KOPT-K1 (cell line): ENCODE results near the gene ACSL3.

Source experiments
- H3K27ac ChIP-seq: fragments of 200-600 bp; sonication (generic); 2 replicates; pipeline ENCODE4 v1.5.1; 2016; ENCODE audit warnings: antibody characterized with exemption, mild to moderate bottlenecking, low read depth, low read length; ENCODE audit not compliant: poor library complexity, severe bottlenecking
- H3K36me3 ChIP-seq: fragments of 200-600 bp; sonication (generic); 2 replicates; pipeline ENCODE4 v1.5.1; 2017; ENCODE audit warnings: antibody characterized with exemption, mild to moderate bottlenecking, low read length, moderate library complexity; ENCODE audit not compliant: insufficient read depth
- H3K9me3 ChIP-seq: fragments of 200-600 bp; sonication (generic); 2 replicates; pipeline ENCODE4 v1.5.1; 2017; ENCODE audit warnings: antibody characterized with exemption, low read length, mild to moderate bottlenecking; ENCODE audit not compliant: insufficient read depth, poor library complexity, severe bottlenecking

Gene ACSL3

DNA sequence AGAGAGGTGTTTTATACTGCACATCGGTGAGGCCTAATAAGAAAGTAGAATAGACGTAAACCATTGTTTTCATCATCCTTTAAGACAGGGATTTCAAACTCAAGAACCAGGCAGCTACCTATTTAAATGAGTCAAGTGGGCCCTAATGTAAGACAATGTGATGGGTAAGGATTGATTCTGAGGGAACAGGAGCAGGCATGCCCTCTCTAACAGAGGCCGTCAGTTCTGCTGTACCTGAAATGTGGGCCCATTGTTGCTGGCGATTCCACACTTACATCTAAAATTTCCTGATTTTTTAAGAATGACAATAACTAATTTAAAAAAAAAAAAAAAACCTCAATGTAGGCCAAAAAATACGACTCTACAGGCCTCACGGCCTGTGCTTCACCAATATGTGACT is 67.5 kb downstream of the ACSL3 start:
- Histone ChIP-seq H3K27ac (no peak overlapping the region), H3K9me3 (no peaks in the 10 kb centered on the region), H3K36me3 (peaks cover 88% of the 10 kb centered on the region)

GRCh38 chr2:222930862-222931261 is 70.0 kb downstream of the ACSL3 start:
- Histone ChIP-seq H3K9me3 (no peaks in the 10 kb centered on the region), H3K27ac (no peak overlapping the region), H3K36me3 (peaks cover 91% of the 10 kb centered on the region)

- H3K9me3 ChIP-seq = peaks cover 1% of the 10 kb centered on the region
- peaks cover 94% of the 10 kb centered on the region for H3K36me3 ChIP-seq
- H3K27ac ChIP-seq = no peak overlapping the region
Measured at GRCh38 chr2:222931659-222932058, 70.8 kb downstream of the ACSL3 start.

DNA sequence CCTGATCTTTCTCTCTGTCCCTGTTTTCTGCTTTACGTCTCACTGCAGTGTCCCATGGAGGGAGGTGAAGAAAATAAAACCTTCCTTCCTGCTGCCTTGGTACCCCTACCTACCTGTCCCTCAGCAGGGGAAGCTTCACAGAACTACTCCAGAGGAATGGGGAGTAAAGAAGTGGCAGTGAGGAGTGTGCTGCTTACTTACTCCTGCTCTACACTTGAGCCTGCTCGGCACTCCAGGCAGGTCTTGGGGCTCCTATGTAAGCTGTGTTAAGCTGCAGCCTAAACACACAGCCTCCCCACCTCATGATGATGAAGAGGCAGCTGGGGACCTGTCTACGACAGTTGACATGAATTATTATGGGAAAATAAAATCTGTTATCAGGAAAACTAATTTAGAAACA is 72.6 kb downstream of the ACSL3 start:
- Histone ChIP-seq H3K27ac (no peak overlapping the region), H3K36me3 (peaks cover 95% of the 10 kb centered on the region), H3K9me3 (peaks cover 19% of the 10 kb centered on the region)

GRCh38 chr2:222935688-222936298 is 75.0 kb downstream of the ACSL3 start:
- peaks cover 92% of the 10 kb centered on the region for H3K36me3 ChIP-seq
- peaks cover 25% of the 10 kb centered on the region for H3K9me3 ChIP-seq
- H3K27ac ChIP-seq = no peak overlapping the region

DNA sequence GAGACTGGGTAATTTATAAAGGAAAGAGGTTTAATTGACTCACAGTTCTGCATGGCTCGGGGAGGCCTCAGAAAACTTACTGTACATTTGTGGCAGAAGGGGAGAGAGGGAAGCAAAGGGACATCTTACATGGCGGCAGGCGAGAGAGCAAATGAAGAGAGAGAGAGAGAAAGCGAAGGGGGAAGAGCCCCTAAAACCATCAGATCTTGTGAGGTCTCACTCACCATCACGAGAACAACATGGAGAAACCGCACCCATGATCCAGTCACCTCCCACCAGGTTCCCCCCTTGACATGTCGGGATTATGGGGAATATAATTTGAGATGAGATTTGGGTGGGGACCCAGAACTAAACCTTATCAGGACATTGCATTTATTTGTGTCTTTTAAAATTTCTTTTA is 75.9 kb downstream of the ACSL3 start:
- Histone ChIP-seq H3K36me3 (peaks cover 90% of the 10 kb centered on the region), H3K27ac (no peak overlapping the region), H3K9me3 (peaks cover 25% of the 10 kb centered on the region)

DNA sequence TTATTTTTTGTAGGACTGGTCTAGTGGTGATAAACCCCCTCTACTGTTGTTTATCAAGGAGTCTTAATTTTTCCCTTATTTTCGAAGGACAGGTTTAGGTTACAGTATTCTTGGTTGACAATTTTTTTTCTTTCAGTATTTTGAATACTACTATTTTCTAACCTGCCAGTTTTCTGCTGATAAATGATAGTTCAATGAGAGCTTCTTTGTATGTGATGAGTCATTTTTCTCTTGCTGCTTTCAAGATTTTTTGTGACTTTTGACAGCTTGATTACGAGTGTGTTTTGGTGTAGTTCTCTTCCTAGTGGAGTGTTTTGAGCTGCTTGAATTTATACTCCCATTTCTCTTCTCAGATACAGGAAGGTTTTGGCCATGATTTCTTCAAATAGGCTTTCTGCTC is 77.5 kb downstream of the ACSL3 start:
- Histone ChIP-seq H3K36me3 (peaks cover 82% of the 10 kb centered on the region), H3K27ac (no peak overlapping the region)

GRCh38 chr2:222939208-222939856 is 78.5 kb downstream of the ACSL3 start:
- Histone ChIP-seq H3K27ac (no peak overlapping the region), H3K36me3 (peaks cover 74% of the 10 kb centered on the region), H3K9me3 (peaks cover 25% of the 10 kb centered on the region)

More for the DNA sequence above, 77.5 kb downstream of the ACSL3 start:
- peaks cover 25% of the 10 kb centered on the region for H3K9me3 ChIP-seq

DNA sequence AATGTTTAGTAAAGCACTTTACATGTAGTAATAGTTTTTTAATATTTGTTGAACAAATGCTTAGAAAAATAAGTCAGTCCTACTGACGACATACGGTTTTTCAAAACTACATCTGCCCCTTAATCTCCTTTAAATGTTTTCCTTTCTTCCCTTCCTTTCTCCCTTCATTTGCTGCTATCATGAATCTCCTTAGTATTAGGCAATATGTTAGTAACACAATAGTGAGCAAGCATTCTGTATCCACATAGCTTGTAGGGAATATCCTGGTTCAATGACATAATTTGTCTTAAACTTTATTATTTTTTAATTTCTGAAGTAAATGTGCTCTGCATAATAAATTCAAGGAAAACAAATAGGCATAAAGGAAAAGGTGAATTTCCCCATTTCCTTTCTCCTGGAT is 79.1 kb downstream of the ACSL3 start:
- no peak overlapping the region for H3K27ac ChIP-seq
- H3K9me3 ChIP-seq = peaks cover 25% of the 10 kb centered on the region
- H3K36me3 ChIP-seq = peaks cover 67% of the 10 kb centered on the region

- Histone ChIP-seq H3K27ac (no peak overlapping the region), H3K9me3 (peaks cover 24% of the 10 kb centered on the region)
Measured at GRCh38 chr2:222941510-222942032, 80.7 kb downstream of the ACSL3 start.

DNA sequence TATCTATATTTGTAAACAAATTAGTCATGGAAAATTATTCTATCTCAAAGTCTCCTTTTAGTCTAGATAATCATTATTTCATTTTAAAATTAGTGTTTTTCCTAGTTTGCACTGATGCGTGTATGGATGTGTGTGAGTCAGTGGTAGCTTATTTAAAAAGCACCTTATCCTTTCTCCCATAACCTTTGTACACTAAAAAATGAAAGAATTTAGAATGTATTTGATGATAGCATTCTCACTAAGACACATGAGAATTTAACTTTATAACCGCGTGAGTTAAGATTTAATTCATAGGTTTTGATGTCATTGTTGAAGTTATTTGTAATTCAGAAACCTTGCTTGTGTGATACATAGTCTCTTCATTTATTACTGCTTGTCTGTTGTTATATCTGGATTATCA is 81.7 kb downstream of the ACSL3 start:
- Histone ChIP-seq H3K36me3 (peaks cover 41% of the 10 kb centered on the region), H3K27ac (no peak overlapping the region), H3K9me3 (peaks cover 14% of the 10 kb centered on the region)

More at GRCh38 chr2:222941510-222942032, 80.7 kb downstream of the ACSL3 start:
- H3K36me3 ChIP-seq = peaks cover 51% of the 10 kb centered on the region

GRCh38 chr2:222942977-222943376 is 82.1 kb downstream of the ACSL3 start:
- H3K27ac ChIP-seq = no peak overlapping the region
- H3K36me3 ChIP-seq = peaks cover 37% of the 10 kb centered on the region
- peaks cover 11% of the 10 kb centered on the region for H3K9me3 ChIP-seq

DNA sequence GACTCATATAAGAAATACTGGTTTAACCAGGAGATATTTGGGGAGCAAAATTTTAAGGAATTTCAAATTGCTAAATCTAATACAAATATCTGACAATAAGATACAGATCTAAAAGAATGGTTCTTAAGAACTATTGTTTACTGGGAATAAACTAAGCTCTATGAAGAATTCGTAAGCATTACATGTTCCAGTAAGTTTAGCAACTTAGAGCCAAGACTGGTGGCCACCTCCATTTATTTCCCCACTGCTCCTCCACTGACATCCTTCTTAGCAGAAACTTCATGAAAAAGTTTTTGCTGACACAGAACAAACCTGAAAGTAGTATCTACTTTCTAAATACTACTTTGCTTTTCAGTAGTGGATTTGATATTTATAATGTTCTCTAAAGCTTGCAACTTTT is 83.0 kb downstream of the ACSL3 start:
- H3K36me3 ChIP-seq = peaks cover 29% of the 10 kb centered on the region
- H3K9me3 ChIP-seq = peaks cover 2% of the 10 kb centered on the region
- no peak overlapping the region for H3K27ac ChIP-seq

DNA sequence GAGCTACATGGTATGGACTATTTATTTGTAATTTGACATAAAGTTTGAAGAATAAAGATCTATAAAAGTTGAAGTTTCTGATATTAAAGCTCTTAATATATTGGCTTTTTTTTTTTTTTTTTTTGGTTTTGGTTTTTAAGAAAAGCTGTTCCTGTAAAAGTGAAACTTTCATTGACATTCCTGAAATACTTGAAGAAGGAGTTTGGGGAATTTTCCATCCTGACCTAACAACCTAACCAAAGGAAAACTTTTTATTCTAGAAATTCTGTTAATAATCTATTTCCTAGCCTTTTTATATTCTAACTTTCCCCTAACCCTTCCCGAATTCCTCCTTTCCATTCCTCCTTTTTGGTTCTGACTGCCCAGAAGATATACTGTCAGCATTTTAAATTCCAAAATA is 83.7 kb downstream of the ACSL3 start:
- Histone ChIP-seq H3K9me3 (no peaks in the 10 kb centered on the region), H3K36me3 (peaks cover 26% of the 10 kb centered on the region), H3K27ac (no peak overlapping the region)

GRCh38 chr2:222944971-222945740 is 84.3 kb downstream of the ACSL3 start:
- H3K9me3 ChIP-seq = no peaks in the 10 kb centered on the region
- peaks cover 20% of the 10 kb centered on the region for H3K36me3 ChIP-seq
- no peak overlapping the region for H3K27ac ChIP-seq
